HFF-Myc (cell line): ENCODE results near the gene IGFALS.

ENCODE experiments used
- DNase-seq: peaks from one replicate; pipeline ENCODE4 v3.0.0-alpha.2; 2011; ENCODE audit warnings: low read depth; ENCODE audit errors: extremely low read depth
- H3K4me3 ChIP-seq: replicated peaks from 2 replicates; pipeline ENCODE4 v1.5.1; 2011; ENCODE audit warnings: low read depth, mild to moderate bottlenecking, control low read depth, low read length
- CTCF ChIP-seq: IDR thresholded peaks from 2 replicates; pipeline ENCODE4 v1.5.1; 2012; ENCODE audit warnings: mild to moderate bottlenecking, low read depth, low read length, control low read depth; ENCODE audit errors: missing control alignments

The IGFALS gene

DNA sequence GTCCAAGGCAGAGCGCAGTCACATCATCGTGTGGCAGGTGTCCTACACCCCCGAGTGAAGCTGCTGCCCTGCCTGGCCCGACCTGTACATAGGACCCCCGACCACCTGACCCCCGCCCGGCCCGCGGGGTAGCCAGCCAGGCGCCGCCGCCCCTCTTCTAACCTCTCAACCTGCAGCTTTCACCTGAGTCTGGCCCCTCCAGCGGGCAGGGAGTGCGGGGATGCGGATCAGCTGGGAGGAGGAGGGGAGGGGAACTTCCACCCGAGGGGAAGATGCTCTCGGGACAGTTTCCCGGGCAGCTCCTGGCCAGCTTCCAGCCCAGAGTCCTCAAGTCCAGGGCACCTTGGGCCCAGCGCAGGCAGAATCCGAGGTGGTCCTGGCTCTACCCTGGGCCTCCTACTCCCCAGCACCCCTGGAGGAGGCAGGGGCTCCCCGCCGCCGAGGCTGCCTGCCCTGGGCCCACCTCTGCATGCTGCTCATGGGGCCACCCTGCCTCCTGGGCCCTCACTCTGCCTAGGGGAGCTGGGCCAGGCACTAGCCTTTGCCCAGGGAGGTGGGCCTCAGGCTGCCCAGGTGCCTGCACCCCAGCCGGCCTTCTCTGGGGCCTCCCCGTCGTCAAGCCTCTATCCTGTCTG lies 24.6 kb downstream of the IGFALS start:
- TF ChIP-seq CTCF, result no peak
- DNase-seq, result no peak
- H3K4me3 ChIP-seq, result no peak overlapping the region

- TF ChIP-seq CTCF, result no peak
- H3K4me3 ChIP-seq, result no peak overlapping the region
- DNase-seq, result no peak
These were observed 25.3 kb downstream of the IGFALS start for GRCh38 chr16:1768061-1768766.

- no peak for DNase-seq
- no peak for TF ChIP-seq CTCF
- no peak overlapping the region for H3K4me3 ChIP-seq
These were observed 26.1 kb downstream of the IGFALS start for GRCh38 chr16:1767116-1767994.

GRCh38 chr16:1766701-1767100 lies 26.8 kb downstream of the IGFALS start:
- no peak for DNase-seq
- H3K4me3 ChIP-seq, result no peak overlapping the region
- no peak for TF ChIP-seq CTCF

GRCh38 chr16:1766231-1766630 lies 27.3 kb downstream of the IGFALS start:
- no peak for DNase-seq
- no peak overlapping the region for H3K4me3 ChIP-seq
- no peak for TF ChIP-seq CTCF

GRCh38 chr16:1765826-1766225 lies 27.7 kb downstream of the IGFALS start:
- TF ChIP-seq CTCF, result no peak
- H3K4me3 ChIP-seq, result no peak overlapping the region
- no peak for DNase-seq
